Activated CD8-positive, alpha-beta memory T cell treated with anti-CD3 and anti-CD28 coated beads, Interleukin-2, amount 50 U/mL, for 4 hours (primary cell): ENCODE measurements around the gene HEG1.

Experiments
- DNase-seq: peaks from one replicate; pipeline ENCODE4 v3.0.0-alpha.2; 2020

Gene HEG1

DNA sequence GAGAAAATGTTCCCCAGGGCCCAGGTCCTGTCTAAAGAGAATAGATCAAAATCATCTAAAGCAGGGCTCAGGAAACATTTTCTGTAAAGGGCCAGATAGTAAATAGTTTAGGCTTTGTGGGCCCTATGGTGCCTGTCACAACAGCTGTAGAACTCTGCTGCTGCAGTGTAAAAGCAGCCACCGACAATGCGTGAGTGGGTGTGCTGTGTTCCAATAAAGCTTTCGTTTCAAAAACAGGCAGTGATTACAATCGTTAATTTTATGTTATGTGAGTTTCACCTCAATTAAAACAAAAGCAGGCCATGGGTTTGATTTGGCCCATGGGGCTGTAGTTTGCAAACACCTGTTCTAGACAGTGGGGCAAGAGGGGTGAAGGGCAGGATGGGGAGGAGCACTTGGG, 12.5 kb upstream of the HEG1 start:
- no peak for DNase-seq

- no peak for DNase-seq
Observed at GRCh38 chr3:125067225-125067624, 11.4 kb upstream of the HEG1 start.

DNA sequence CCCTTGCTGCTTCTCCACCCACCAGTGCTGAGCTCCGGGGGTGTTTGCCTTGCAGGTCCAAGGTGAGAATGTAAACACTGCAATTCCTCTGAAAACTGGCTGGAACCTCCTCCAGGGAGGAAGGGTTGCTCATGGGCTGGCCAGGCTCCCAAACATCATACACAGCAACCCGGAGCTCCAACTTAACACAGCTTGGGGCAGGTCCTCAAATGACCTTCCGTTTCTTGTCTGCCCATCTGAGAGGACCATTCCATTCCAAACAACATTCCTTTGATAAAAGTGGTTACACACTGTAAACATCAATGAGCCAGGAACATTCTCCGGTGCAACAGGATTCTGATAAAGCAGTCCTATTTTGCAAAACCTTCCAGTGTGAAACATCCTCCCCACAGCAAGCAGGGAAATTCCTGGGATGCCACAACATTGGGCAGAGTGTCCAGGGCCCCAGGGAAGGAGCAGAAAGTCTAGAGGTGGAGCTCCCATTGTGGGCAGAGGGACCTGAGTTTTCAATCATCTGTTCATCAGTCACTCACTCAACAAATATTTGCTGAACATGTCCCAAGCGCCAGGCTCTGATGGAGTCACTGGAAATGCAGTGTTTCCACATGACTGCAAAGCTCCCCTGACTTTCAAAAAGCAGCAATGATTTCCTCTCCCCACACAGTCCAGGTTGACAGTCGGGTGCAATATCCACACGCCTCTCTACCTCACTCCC, 7.3 kb upstream of the HEG1 start:
- DNase-seq: no peak

GRCh38 chr3:125061646-125062045, 5.8 kb upstream of the HEG1 start:
- no peak for DNase-seq

GRCh38 chr3:125061170-125061569, 5.4 kb upstream of the HEG1 start:
- no peak for DNase-seq

DNA sequence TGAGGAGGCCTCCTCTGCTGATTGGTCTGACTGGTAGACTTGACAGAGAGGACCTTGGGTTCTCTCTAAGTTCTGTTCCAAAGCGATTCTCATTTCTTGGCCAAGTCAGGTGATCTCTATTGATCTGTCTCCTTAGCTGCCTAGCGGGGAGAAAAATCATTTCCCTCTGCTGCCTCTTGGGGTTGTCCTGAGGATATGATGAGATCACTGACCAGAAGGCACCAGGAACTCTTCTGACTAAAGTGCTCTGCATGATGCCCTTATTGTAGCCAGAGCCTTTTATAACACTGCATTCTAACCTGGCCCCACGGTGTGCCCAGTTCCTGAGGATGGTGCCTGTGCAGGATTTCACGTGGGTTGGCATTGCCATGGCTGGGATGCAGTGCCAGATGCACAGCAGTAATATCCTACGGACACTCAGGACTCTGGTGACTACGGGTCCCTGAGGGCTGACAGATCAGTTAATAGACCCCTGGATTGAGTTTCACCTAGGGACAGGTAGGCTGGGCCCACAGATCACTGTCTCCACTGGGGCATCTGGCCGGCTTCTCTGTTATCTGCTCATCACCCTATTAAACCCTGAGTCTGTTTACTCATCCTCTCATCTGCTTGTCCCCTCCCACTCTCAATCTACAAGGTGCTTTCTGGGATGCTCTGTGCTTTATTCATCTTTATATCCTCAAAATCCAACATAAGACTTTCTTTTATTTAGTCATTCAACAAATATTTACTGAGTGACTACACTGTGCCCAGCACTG, 3.9 kb upstream of the HEG1 start:
- no peak for DNase-seq

GRCh38 chr3:125058959-125059358, 3.2 kb upstream of the HEG1 start:
- no peak for DNase-seq

- DNase-seq: no peak
Observed at GRCh38 chr3:125058529-125058928, 2.7 kb upstream of the HEG1 start.

DNA sequence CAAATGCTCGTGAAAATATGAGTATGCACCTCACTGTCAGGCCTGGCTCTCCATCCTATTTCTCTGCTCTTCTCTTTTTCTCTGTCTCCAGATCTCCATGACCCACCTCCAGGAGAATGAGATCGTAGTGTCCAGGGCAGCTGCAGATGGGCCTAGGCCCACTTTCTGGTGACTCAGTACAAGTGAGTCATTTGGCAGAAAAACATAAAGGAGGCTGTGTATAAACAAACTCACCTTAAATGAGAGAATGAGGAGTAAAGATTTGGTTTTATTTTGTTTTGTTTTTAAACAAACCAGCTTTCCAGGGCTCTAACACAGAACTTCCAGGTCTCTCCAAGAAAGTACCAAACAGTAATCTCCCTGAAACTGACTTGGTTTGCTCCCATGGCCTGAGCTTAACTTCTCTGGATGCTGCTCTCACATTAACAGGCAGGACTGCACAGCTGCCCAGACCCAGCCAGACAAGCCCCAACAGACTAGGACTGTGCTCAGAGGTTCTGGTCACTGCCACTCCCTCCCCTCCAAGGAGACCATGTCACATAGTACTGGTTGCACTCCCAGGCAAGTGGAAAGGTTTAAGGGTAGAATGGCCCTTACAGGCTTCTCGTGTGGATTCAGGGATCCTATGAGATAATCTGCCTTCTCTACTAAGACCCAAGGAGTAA, 1.5 kb upstream of the HEG1 start:
- no peak for DNase-seq

DNA sequence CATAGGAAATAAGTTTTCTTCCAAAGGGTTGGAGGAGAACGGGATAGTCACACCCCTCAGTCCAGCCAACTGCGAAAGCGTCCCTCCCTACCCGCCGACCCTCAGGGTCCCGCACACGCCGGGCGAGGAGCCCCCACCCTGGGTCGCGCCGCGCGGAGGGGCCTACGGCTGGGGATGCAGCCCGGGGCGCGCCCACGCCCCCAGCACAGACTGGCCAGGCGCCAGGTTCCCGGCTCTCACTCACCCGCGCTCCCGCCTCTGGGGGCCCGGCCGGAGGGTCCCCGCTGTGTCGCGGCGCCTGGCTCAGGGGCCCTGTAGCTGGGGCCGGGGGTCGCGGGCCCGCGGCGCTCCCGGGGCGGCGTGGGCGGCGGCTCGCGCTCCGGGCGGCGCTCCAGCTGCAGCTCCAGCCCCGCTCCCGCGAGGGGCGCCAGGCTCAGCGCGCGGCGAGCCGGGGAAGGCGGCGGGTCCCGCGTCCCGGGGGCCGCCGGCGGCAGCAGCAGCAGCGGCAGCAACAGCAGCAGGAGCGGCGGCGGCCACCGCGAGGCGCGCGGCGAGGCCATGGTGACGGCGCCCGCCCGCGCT, 375 bp downstream of the HEG1 start:
- peak; percentile 45 for DNase-seq

- DNase-seq: no peak
Observed at GRCh38 chr3:125054449-125055329, 1.1 kb downstream of the HEG1 start.

DNA sequence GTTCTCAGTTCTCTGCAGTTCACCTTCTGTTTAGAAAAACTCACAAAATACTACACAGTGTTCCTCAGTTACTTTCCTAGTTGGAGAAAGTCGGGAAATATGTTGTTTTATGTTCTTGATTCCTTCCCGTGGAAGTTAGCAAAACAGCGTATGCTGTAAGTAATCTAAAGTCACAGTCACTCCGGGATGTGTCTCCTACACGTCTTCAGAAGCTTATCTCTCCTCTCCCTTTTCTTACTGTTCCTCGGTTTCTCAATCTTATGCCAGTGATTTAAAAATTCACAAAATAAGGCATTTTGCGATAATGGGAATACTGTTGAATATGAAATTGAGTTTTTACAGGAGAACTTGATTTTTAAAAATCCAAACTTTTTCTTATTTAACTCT, 1.7 kb downstream of the HEG1 start:
- no peak for DNase-seq

DNA sequence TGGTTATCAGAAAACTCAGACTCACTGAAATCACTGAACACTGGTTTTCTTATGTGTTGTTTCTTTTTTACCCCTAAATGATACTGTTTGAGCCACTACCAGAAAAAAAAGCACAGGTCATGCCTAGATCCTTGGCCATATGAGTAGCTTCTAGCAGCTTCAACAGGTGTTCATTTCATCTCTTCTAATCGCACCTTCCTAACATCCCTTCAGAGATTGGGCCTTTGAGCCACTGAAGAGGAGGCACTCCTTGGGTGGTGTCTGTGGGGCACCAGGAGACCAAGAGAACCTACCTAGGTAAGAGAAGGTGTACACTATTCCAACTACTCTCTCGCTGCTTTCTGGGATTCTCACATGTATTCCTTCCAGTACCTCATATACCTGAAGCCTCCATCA, 2.5 kb downstream of the HEG1 start:
- no peak for DNase-seq

DNA sequence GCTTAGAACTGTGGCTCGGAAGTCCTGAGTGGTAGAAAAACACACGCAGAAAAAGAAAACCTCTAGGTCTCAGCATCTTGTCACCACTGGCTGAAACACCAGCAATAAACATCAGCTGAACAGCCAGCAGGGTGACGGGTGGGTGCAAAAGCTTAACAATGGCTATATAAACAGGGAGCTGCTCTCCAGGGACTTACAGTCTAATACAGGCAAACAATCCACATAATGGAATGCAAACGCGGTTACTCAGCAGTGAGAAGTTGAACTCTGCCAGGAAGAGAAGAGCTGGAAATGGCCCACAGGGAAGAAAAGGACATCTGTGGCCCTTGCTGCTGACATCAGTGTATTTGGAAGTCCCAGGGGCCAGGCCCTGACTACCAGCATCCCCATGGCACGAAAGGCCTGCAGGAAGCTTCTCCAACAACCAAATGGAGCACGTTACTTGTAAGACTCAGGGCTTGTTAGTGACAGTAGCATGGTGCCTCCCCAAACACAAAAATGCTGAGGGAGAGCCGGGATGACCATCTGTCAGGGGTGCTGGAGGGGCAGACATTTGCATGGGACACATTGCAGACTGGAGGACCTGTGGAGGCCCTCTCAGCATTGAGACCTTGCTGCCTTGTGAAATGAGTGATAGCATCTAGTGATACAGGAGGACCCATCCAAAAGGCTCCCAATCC, 3.0 kb downstream of the HEG1 start:
- DNase-seq: no peak

- DNase-seq: peak; percentile 75
Observed at GRCh38 chr3:125051715-125052581, 3.8 kb downstream of the HEG1 start.

DNA sequence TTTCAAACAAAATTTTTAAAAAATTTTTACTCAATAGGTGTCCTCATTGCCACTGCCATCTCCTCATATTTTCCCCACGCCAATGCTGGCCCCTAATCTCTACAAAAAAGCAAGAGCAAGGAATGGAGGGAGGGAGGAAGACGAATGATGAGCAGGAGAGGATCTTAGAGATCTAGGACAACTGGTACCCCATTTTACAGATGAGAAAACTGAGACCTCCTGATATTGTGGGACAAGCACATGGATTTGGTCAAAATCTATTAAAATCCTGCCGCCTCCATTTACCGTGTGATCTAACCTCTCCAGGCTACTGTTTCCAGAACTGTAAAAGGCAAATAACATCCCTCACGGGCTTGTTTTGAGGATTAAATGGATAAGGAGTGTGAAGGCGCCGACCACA, 4.6 kb downstream of the HEG1 start:
- DNase-seq: no peak

GRCh38 chr3:125050488-125051090, 5.2 kb downstream of the HEG1 start:
- DNase-seq: no peak

GRCh38 chr3:125048282-125048681, 7.5 kb downstream of the HEG1 start:
- DNase-seq: no peak

- no peak for DNase-seq
Observed at GRCh38 chr3:125045965-125046364, 9.8 kb downstream of the HEG1 start.

DNA sequence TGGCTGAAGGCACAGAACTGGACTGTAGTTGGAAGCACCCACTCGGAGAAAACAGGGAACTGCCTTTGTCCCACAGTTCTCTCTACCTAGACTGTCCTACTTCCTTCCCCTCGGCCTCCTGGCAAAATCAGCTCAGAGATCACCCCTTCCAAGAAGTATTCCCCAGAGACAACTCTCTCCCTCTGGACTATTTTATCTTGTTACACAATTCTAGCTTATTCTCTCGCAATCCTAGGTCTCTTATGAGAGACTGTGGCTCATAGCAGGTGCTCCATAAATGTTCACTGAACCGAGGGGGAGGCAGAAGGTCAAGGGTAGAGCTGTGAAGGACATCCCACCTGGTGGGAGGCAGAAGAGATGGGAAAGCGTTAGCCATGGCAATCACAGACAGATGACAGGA, 10.6 kb downstream of the HEG1 start:
- no peak for DNase-seq
